Peyer's patch (tissue), 4 donors: ENCODE measurements around the gene VAMP2. TPM values are rescaled to one million over a fixed set of nuclear protein-coding genes. Genes with fewer than 3 reads are reported as not detected.

Experiments used
- DNase-seq, 3 donors: peaks; one replicate each; pipeline ENCODE4 v3.0.0-alpha.2; 2017 to 2019
- H3K27ac ChIP-seq, 4 donors: fragments of 200-600 bp; sonication (generic); one replicate each; pipeline ENCODE4 v1.5.1; 2016 to 2019
- H3K27me3 ChIP-seq, 2 donors: fragments of 200-600 bp; sonication (generic); one replicate each; pipeline ENCODE4 v1.5.1; 2019
- H3K36me3 ChIP-seq, 3 donors: fragments of 200-600 bp; sonication (generic); one replicate each; pipeline ENCODE4 v1.5.1; 2016 to 2019
- H3K4me1 ChIP-seq, 4 donors: fragments of 200-600 bp; sonication (generic); one replicate each; pipeline ENCODE4 v1.5.1; 2016 to 2019
- H3K4me3 ChIP-seq, 4 donors: fragments of 200-600 bp; sonication (generic); 1 replicate in 3 of 4; 2 replicates in 1 of 4; pipeline ENCODE4 v1.5.1; 2016 to 2019; ENCODE audit warnings: mild to moderate bottlenecking in 1 of 4
- H3K9me3 ChIP-seq, 4 donors: fragments of 200-600 bp; sonication (generic); one replicate each; pipeline ENCODE4 v1.5.1; 2016 to 2019; ENCODE audit warnings: mild to moderate bottlenecking in 1 of 4
- POLR2A ChIP-seq, 2 donors: fragments of 450-650 bp; IDR thresholded peaks; one replicate each; pipeline ENCODE4 v1.5.1; 2017; ENCODE audit warnings: antibody characterized with exemption in 2 of 2, mild to moderate bottlenecking in 2 of 2, moderate library complexity in 2 of 2
- total RNA-seq, 4 donors: library from RNA; depleted of rRNA; stranded (reverse); fragments of >200 nt; gene quantifications; one replicate each; pipeline ENCODE4 v1.1.0, GENCODE V29; 2016
- TF ChIP-seq, protein P1 (sequence below), 6 experiments: fragments of 450-650 bp in 4 of 6; fragments of 200-600 bp in 2 of 6; sonication (generic) in 1 of 6; IDR thresholded peaks; one replicate each; pipeline ENCODE4 v1.5.1; 2017 to 2019; ENCODE audit warnings: antibody characterized with exemption in 6 of 6, mild to moderate bottlenecking in 3 of 6, moderate library complexity in 1 of 6

Gene VAMP2
- total RNA-seq, 4 donors from 2014 or later = 10.7 to 40.2 (median 32.4) TPM

DNA sequence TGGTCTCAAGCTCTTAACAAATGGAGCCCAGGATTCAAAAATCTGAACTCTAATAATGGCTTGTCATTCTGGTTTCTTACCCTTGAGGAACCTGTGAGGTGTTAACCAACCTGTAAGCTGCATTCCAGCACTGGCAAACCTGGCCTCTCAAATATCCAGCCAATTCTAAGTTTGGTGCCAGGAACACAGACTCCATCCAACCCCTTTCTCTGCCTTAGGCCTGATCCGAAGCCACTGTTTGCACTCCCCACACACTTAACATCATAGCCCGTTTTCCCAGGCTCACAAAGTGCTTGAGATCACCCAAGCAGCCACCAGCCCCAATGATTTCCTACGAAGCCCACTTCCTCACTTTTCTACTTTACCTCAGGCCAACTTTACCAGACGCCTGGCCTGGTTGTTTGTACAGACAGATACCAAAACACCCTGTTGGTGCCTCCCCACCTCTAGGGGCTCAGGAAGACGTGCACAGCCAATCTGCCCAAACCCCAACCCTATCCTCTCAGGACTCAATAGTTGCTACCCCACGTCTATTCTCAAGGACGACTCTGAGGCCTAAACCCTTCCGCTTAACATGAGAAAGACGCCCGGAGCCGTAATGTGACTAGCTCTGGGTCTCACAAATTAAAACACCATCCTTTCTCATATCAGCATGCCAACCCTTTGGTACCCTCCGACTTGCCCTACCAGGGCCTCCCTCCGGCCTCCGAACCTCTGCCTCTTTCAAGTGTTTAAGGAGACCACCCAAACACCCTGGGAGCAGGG lies 7.3 kb downstream of the VAMP2 start:
- H3K4me1 ChIP-seq = peaks cover 2 to 41% (median 28%) of the 10 kb centered on the region in 4 donors
- H3K4me3 ChIP-seq = peak overlapping the region; percentile 54 to 89 (median 64)
- no peaks in the 10 kb centered on the region for H3K9me3 ChIP-seq
- no peaks in the 10 kb centered on the region for H3K27me3 ChIP-seq
- no peak for DNase-seq
- H3K27ac ChIP-seq = peak overlapping the region; percentile 91 to 99 (median 99)
- H3K36me3 ChIP-seq = peaks cover 0 to 16% (median 0%) of the 10 kb centered on the region in 3 donors
- no peak for TF ChIP-seq POLR2A (IDR thresholded peaks at IDR 0.05)
- TF ChIP-seq, protein P1, sequence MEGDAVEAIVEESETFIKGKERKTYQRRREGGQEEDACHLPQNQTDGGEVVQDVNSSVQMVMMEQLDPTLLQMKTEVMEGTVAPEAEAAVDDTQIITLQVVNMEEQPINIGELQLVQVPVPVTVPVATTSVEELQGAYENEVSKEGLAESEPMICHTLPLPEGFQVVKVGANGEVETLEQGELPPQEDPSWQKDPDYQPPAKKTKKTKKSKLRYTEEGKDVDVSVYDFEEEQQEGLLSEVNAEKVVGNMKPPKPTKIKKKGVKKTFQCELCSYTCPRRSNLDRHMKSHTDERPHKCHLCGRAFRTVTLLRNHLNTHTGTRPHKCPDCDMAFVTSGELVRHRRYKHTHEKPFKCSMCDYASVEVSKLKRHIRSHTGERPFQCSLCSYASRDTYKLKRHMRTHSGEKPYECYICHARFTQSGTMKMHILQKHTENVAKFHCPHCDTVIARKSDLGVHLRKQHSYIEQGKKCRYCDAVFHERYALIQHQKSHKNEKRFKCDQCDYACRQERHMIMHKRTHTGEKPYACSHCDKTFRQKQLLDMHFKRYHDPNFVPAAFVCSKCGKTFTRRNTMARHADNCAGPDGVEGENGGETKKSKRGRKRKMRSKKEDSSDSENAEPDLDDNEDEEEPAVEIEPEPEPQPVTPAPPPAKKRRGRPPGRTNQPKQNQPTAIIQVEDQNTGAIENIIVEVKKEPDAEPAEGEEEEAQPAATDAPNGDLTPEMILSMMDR (IDR thresholded peaks at IDR 0.05) = no peak

DNA sequence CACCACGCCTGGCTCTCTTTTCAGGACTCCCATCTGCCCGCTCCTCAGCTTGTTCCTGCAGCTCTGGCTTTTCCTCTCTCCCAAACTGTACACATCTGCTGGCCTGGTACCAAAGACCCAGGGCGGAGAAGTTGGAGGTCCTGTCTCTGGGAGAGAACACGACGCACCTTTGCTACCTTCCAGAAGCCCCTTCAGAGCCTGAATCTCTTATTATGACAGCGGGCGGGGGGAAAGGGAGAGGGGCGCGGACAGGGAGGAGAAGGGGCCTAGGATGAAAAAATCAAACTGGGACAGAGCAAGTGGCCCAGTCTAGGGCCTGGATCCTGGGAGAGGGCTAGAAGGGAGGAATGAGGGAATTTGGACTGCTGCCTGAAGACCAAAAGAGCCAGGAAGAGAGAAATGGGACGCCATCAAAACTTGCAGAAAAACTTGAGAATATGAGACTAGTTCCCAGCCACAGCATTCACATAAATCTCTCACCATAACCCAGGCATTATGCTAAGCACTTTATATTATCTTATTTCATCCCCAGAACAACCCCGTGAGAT lies 8.1 kb downstream of the VAMP2 start:
- Histone ChIP-seq H3K36me3 (peaks cover 0 to 20% (median 0%) of the 10 kb centered on the region in 3 donors), H3K27ac (peak overlapping the region; percentile 91 to 99 (median 99)), H3K4me3 (peak overlapping the region; percentile 54 to 89 (median 64)), H3K27me3 (no peaks in the 10 kb centered on the region), H3K9me3 (no peaks in the 10 kb centered on the region), H3K4me1 (peaks cover 2 to 43% (median 34%) of the 10 kb centered on the region in 4 donors)
- no peak for DNase-seq
- TF ChIP-seq POLR2A (IDR thresholded peaks at IDR 0.05) = peak; percentile 5 to 32
- TF ChIP-seq, protein P1 (IDR thresholded peaks at IDR 0.05) = no peak

DNA sequence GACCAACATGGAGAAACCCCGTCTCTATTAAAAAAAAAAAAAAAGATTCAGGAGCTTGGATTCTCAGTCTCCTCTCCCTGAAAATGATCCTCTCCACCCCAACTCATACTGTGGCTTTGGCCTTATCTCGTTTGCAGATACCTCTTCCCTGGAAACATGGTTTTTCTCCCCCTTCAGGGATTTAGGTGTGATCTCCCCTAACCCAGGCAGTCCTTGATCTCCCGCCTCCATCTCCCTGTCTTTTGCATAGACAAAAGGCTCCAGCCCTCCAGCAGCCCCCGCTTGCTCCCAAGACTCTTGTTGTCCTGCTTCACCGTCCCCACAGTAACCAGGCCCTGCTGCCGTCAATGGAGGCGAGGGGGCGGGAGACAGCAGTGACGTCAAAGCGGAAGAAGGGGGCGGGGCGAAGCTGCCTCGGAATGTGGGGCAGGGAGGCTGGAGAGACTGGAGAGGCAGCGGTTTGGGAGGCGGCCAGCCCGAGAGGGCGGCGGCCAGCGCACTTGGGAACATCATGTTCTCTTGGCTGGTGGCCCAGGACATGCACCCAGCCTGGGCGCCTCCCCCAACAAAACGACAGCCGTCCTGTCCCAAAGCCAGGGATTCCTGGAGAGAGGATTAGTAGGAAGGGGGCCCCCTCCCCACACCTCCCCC lies 8.7 kb downstream of the VAMP2 start:
- peak; percentile 88 to 100 (median 98) for DNase-seq
- H3K9me3 ChIP-seq = no peaks in the 10 kb centered on the region
- TF ChIP-seq POLR2A (IDR thresholded peaks at IDR 0.05) = peak; percentile 22 to 72
- TF ChIP-seq, protein P1 (IDR thresholded peaks at IDR 0.05) = no peak
- H3K4me1 ChIP-seq = peaks cover 2 to 40% (median 33%) of the 10 kb centered on the region in 4 donors
- peak overlapping the region; percentile 91 to 99 (median 99) for H3K27ac ChIP-seq
- no peaks in the 10 kb centered on the region for H3K27me3 ChIP-seq
- H3K36me3 ChIP-seq = peaks cover 0 to 20% (median 0%) of the 10 kb centered on the region in 3 donors
- H3K4me3 ChIP-seq = peak overlapping the region; percentile 54 to 89 (median 64)

DNA sequence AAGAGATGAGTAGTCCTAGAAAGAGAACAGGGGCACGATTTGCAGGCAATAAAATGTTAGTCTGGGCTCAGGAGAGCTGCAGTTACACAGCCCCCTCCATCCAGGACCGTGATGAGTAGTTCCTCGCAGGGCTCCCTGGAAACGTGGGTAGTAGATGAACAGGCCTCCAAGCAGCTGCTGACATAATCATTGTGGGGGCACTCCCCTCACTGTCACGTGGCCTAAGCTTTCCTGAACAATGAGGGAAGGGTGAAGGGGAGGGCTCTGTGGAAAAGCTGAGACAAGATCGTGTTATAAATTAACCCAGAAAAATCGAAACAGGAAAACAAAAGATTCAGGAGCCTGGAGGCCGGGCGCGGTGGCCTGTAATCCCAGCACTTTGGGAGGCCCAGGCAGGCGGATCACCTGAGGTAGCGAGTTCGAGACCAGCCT lies 9.2 kb downstream of the VAMP2 start:
- Histone ChIP-seq H3K27ac (peak overlapping the region; percentile 91 to 99 (median 99)), H3K27me3 (no peaks in the 10 kb centered on the region), H3K4me1 (peaks cover 2 to 40% (median 30%) of the 10 kb centered on the region in 4 donors), H3K9me3 (no peaks in the 10 kb centered on the region), H3K4me3 (peak overlapping the region; percentile 16 to 89 (median 58)), H3K36me3 (peaks cover 0 to 25% (median 2%) of the 10 kb centered on the region in 3 donors)
- TF ChIP-seq, protein P1 (IDR thresholded peaks at IDR 0.05) = no peak
- TF ChIP-seq POLR2A (IDR thresholded peaks at IDR 0.05) = peak in 1 of 2 donors; percentile 61
- DNase-seq = peak in 2 of 3 donors; percentile 81 to 88

DNA sequence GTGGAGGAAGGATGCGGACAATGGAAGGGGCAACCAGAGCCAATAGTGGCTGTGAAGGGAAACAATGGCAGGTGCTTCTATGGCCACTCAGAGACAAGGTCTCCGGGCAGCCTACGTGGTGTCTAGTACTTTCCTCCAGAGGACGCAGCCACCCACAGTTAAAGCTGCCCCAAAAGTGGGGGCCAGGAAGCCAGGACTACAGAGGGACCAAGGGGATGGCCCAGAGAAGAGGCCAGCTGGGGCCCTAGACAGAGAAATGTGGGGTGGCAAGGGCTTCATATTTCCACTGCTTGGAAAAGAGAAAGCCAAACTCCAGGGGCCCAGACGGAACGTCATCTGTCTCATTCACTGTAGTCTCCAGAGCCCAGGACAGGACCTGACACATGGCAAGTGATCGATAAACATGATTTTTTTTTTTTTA lies 9.7 kb downstream of the VAMP2 start:
- Histone ChIP-seq H3K4me3 (peak overlapping the region in 3 of 4 donors; percentile 37 to 62 (median 62)), H3K4me1 (peaks cover 2 to 40% (median 27%) of the 10 kb centered on the region in 4 donors), H3K27ac (peak overlapping the region; percentile 91 to 99 (median 99)), H3K9me3 (no peaks in the 10 kb centered on the region), H3K27me3 (no peaks in the 10 kb centered on the region), H3K36me3 (peaks cover 0 to 30% (median 7%) of the 10 kb centered on the region in 3 donors)
- TF ChIP-seq, protein P1 (IDR thresholded peaks at IDR 0.05) = no peak
- TF ChIP-seq POLR2A (IDR thresholded peaks at IDR 0.05) = no peak
- no peak for DNase-seq
